GM23248 (cell line): Measurements from ENCODE around the gene GRIA4. TPM values are rescaled to one million over a fixed set of nuclear protein-coding genes. Genes with fewer than 3 reads are reported as not detected.

ENCODE experiments used
- DNase-seq: peaks from one replicate; pipeline ENCODE4 v3.0.0-alpha.2; 2015
- H2AFZ ChIP-seq: fragments of 200-600 bp; sonication (generic); 2 replicates; pipeline ENCODE4 v1.6.1; 2016; ENCODE audit warnings: antibody characterized with exemption
- H3F3A ChIP-seq: fragments of 200-600 bp; sonication (generic); 2 replicates; pipeline ENCODE4 v1.6.1; 2016; ENCODE audit warnings: mild to moderate bottlenecking, antibody characterized with exemption, mixed run types; ENCODE audit not compliant: insufficient read depth
- H3K27ac ChIP-seq: fragments of 200-600 bp; sonication (generic); 2 replicates; pipeline ENCODE4 v1.5.1; 2016; ENCODE audit warnings: mild to moderate bottlenecking
- H3K27me3 ChIP-seq: fragments of 200-600 bp; sonication (generic); replicated peaks from 2 replicates; pipeline ENCODE4 v1.6.1; 2016; ENCODE audit warnings: mild to moderate bottlenecking; ENCODE audit not compliant: insufficient read depth
- H3K36me3 ChIP-seq: fragments of 200-600 bp; sonication (generic); 2 replicates; pipeline ENCODE4 v1.6.1; 2016; ENCODE audit warnings: low read depth, mild to moderate bottlenecking
- H3K4me1 ChIP-seq: fragments of 200-600 bp; sonication (generic); 2 replicates; pipeline ENCODE4 v1.6.1; 2016; ENCODE audit warnings: mild to moderate bottlenecking; ENCODE audit not compliant: insufficient read depth
- H3K4me2 ChIP-seq: fragments of 200-600 bp; sonication (generic); one replicate; pipeline ENCODE4 v1.6.1; 2016; ENCODE audit warnings: mild to moderate bottlenecking; ENCODE audit not compliant: unreplicated experiment
- H3K4me3 ChIP-seq: fragments of 200-600 bp; sonication (generic); 2 replicates; pipeline ENCODE4 v1.5.1; 2016; ENCODE audit warnings: mild to moderate bottlenecking
- H3K79me2 ChIP-seq: fragments of 200-600 bp; sonication (generic); 2 replicates; pipeline ENCODE4 v1.6.1; 2016; ENCODE audit warnings: mild to moderate bottlenecking; ENCODE audit not compliant: insufficient read depth
- H3K9ac ChIP-seq: fragments of 200-600 bp; sonication (generic); 2 replicates; pipeline ENCODE4 v1.6.1; 2016; ENCODE audit warnings: mild to moderate bottlenecking
- H3K9me2 ChIP-seq: fragments of 200-600 bp; sonication (generic); 2 replicates; pipeline ENCODE4 v1.6.1; 2016; ENCODE audit warnings: mixed run types, mild to moderate bottlenecking, moderate library complexity; ENCODE audit not compliant: insufficient read depth
- H3K9me3 ChIP-seq: fragments of 200-600 bp; sonication (generic); one replicate; pipeline ENCODE4 v1.6.1; 2017; ENCODE audit warnings: low read depth
- H4K20me1 ChIP-seq: fragments of 200-600 bp; sonication (generic); 2 replicates; pipeline ENCODE4 v1.6.0; 2016; ENCODE audit not compliant: insufficient read depth
- EZH2 ChIP-seq: fragments of 200-600 bp; sonication (generic); IDR thresholded peaks from 2 replicates; pipeline ENCODE4 v1.6.1; 2018; ENCODE audit warnings: antibody characterized with exemption, mild to moderate bottlenecking; ENCODE audit not compliant: insufficient read depth, poor library complexity, severe bottlenecking
- EZH2phosphoT487 ChIP-seq: fragments of 200-600 bp; sonication (generic); IDR thresholded peaks from 2 replicates; pipeline ENCODE4 v1.6.1; 2018; ENCODE audit warnings: antibody characterized with exemption, moderate library complexity, mild to moderate bottlenecking, low read depth; ENCODE audit not compliant: insufficient read depth
- WGBS, 2 experiments: methylation state at CpG; one replicate each; pipeline ENCODE4 v1.1.6; 2015 to 2017; ENCODE audit warnings: low lambda C conversion rate in 2 of 2, low coverage in 1 of 2; ENCODE audit errors: missing lambda C conversion rate in 2 of 2; 5-methylcytosine and 5-hydroxymethylcytosine counted together
- in situ Hi-C: fragments of 300-500 bp; cut with MboI; formaldehyde crosslinking; loops from 2 replicates; pipeline ENCODE4 v1.15.0; 2020
- polyA plus RNA-seq: library from polyadenylated mRNA; unstranded; fragments of >200 nt; fragmentation: Nextera tagmentation; extraction: Ambion mirVana; gene quantifications from 2 replicates; pipeline ENCODE4 v1.2.1, GENCODE V29; 2016
- total RNA-seq: library from RNA; depleted of rRNA; stranded (reverse); fragments of >200 nt; shearing (Covaris generic); gene quantifications from 2 replicates; pipeline ENCODE4 v1.2.3, GENCODE V29; 2014

Gene GRIA4
- total and polyA plus RNA-seq, 2 experiments from 2014 or later, result not detected

DNA sequence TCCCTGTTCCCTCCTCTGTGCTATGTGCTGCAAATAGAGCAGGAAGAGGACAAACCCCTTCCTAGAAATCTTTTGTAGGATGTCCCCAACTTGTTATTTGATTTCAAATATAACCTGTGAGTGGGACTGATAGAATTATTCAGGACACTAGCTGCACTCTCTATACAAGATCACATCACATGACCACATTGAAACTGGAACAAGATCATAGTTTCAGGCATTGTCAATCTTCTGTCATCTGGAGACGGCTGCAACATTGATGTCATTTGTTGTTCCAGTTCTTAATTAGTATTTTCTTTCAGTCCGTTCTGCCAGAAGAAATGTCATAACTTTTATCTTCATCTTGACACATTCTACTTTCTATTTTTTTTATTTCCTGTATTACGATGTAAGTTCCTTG, 89.3 kb downstream of the GRIA4 start:
- H3K36me3 ChIP-seq, result no peaks in the 10 kb centered on the region
- no peaks in the 10 kb centered on the region for H3F3A ChIP-seq
- WGBS, 2 experiments, result 5% methylated on average over 3 of the region's 3 CpGs
- H3K9me2 ChIP-seq, result no peaks in the 10 kb centered on the region
- no peaks in the 10 kb centered on the region for H3K27me3 ChIP-seq
- TF ChIP-seq EZH2phosphoT487, result no peak
- TF ChIP-seq EZH2, result no peak
- no peaks in the 10 kb centered on the region for H3K4me1 ChIP-seq
- no peaks in the 10 kb centered on the region for H4K20me1 ChIP-seq
- no peak for DNase-seq
- H3K9ac ChIP-seq, result no peak overlapping the region
- H3K4me3 ChIP-seq, result no peak overlapping the region
- H2AFZ ChIP-seq, result no peak overlapping the region
- no peak overlapping the region for H3K27ac ChIP-seq
- H3K9me3 ChIP-seq, result no peaks in the 10 kb centered on the region
- no peaks in the 10 kb centered on the region for H3K79me2 ChIP-seq
- in situ Hi-C loops, result no loop called here
- H3K4me2 ChIP-seq, result no peak overlapping the region

- no peak overlapping the region for H3K27ac ChIP-seq
- no peak overlapping the region for H2AFZ ChIP-seq
- no peaks in the 10 kb centered on the region for H3K9me3 ChIP-seq
- no peak for TF ChIP-seq EZH2phosphoT487
- TF ChIP-seq EZH2, result no peak
- H3K4me3 ChIP-seq, result no peak overlapping the region
- no peaks in the 10 kb centered on the region for H3K79me2 ChIP-seq
- no peaks in the 10 kb centered on the region for H3K4me1 ChIP-seq
- no peak overlapping the region for H3K4me2 ChIP-seq
- H3K36me3 ChIP-seq, result no peaks in the 10 kb centered on the region
- H3K9ac ChIP-seq, result no peak overlapping the region
- H4K20me1 ChIP-seq, result no peaks in the 10 kb centered on the region
- no peak for DNase-seq
- no peaks in the 10 kb centered on the region for H3K9me2 ChIP-seq
- in situ Hi-C loops, result no loop called here
- H3K27me3 ChIP-seq, result no peaks in the 10 kb centered on the region
- H3F3A ChIP-seq, result no peaks in the 10 kb centered on the region
Measured at GRCh38 chr11:105700271-105700670, 90.4 kb downstream of the GRIA4 start.

- no peak overlapping the region for H3K4me2 ChIP-seq
- 51 to 66% methylated on average over 3 of the region's 3 CpGs for WGBS, 2 experiments
- in situ Hi-C loops, result no loop called here
- no peaks in the 10 kb centered on the region for H3K79me2 ChIP-seq
- no peak overlapping the region for H3K27ac ChIP-seq
- H3K4me3 ChIP-seq, result no peak overlapping the region
- H3K9ac ChIP-seq, result no peak overlapping the region
- no peaks in the 10 kb centered on the region for H3F3A ChIP-seq
- no peaks in the 10 kb centered on the region for H3K27me3 ChIP-seq
- H2AFZ ChIP-seq, result no peak overlapping the region
- no peak for DNase-seq
- H3K9me2 ChIP-seq, result no peaks in the 10 kb centered on the region
- H3K9me3 ChIP-seq, result no peaks in the 10 kb centered on the region
- no peaks in the 10 kb centered on the region for H3K36me3 ChIP-seq
- no peaks in the 10 kb centered on the region for H3K4me1 ChIP-seq
- no peaks in the 10 kb centered on the region for H4K20me1 ChIP-seq
- TF ChIP-seq EZH2phosphoT487, result no peak
- TF ChIP-seq EZH2, result no peak
Measured at GRCh38 chr11:105701098-105701497, 91.2 kb downstream of the GRIA4 start.

DNA sequence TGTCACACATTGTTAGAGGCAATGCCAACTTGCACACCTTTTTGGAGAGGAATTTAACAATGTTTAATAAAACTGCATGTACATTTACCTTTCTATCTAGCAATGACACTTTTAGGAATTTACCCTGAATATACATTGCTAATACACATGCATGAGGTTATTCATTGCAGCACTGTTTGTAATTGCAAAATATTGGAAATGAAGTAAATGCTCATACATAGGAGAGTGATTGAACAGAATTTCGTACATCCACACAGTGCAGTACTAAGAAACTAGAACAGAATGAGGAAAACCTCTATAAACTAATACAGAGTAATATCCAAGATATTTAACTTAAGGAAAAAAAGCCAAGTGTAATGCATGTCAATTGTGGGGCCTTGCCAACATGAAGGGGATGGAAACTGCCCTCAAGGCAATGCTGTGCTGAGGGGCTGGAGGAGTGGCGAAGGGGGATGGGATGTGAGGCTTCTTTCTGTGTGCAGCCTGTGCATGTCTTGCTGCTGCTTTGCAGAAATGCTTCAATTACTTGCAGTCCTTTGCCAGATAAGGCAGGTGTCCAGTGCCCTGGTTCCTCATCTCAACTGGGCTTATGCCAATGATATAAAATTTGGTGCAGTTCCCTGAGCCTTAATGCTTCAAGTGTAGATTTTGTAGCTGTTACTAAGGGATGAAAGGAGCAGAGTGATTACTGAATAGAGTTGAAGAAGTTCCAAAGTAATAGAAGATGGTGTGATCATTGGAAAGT, 96.1 kb downstream of the GRIA4 start:
- H3K36me3 ChIP-seq, result no peaks in the 10 kb centered on the region
- in situ Hi-C loops, result no loop called here
- H2AFZ ChIP-seq, result no peak overlapping the region
- H3K27me3 ChIP-seq, result no peaks in the 10 kb centered on the region
- H3K27ac ChIP-seq, result no peak overlapping the region
- no peaks in the 10 kb centered on the region for H3K4me1 ChIP-seq
- no peaks in the 10 kb centered on the region for H4K20me1 ChIP-seq
- WGBS, 2 experiments, result 18 to 20% methylated on average over 2 of the region's 2 CpGs
- no peaks in the 10 kb centered on the region for H3K9me2 ChIP-seq
- H3K4me2 ChIP-seq, result no peak overlapping the region
- no peaks in the 10 kb centered on the region for H3F3A ChIP-seq
- no peaks in the 10 kb centered on the region for H3K9me3 ChIP-seq
- no peak overlapping the region for H3K9ac ChIP-seq
- no peak for DNase-seq
- no peak overlapping the region for H3K4me3 ChIP-seq
- no peak for TF ChIP-seq EZH2
- no peak for TF ChIP-seq EZH2phosphoT487
- H3K79me2 ChIP-seq, result no peaks in the 10 kb centered on the region

DNA sequence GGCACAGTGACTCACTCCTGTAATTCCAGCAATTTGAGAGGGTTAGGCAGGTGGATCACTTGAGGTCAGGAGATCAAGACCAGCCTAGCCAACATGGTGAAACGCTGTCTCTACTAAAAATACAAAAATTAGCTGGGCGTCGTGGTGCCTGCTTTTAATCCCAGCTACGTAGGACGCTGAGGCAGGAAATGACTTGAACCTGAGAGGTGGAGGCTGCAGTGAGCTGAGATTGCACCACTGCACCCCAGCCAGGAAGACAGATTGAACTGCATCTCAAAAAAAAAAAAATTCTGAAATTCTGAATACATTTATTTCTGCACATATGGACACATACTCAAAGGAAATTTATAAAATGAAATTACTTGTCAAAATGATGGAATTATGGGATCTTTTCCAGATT, 103.2 kb downstream of the GRIA4 start:
- H3K4me2 ChIP-seq, result no peak overlapping the region
- no peak overlapping the region for H3K27ac ChIP-seq
- no peaks in the 10 kb centered on the region for H3K9me3 ChIP-seq
- no peaks in the 10 kb centered on the region for H3K27me3 ChIP-seq
- no peak for DNase-seq
- no peaks in the 10 kb centered on the region for H3K4me1 ChIP-seq
- H3K4me3 ChIP-seq, result no peak overlapping the region
- no peaks in the 10 kb centered on the region for H3K79me2 ChIP-seq
- no peaks in the 10 kb centered on the region for H3F3A ChIP-seq
- H4K20me1 ChIP-seq, result no peaks in the 10 kb centered on the region
- no peak overlapping the region for H3K9ac ChIP-seq
- in situ Hi-C loops, result no loop called here
- no peak for TF ChIP-seq EZH2
- no peak for TF ChIP-seq EZH2phosphoT487
- H2AFZ ChIP-seq, result no peak overlapping the region
- 40 to 56% methylated on average over 5 of the region's 5 CpGs for WGBS, 2 experiments
- H3K36me3 ChIP-seq, result no peaks in the 10 kb centered on the region
- no peaks in the 10 kb centered on the region; the same call in 1 of the 2 replicates for H3K9me2 ChIP-seq
